IMR-90 (cell line): Measurements from ENCODE around the gene OR10A5. TPM values are rescaled to one million over a fixed set of nuclear protein-coding genes. Genes with fewer than 3 reads are reported as not detected.

Experiments used
- ATAC-seq: fragments of 200-7000 bp; cut with Tn5 transposase; 2 replicates; pipeline ENCODE4 v1.9.1; 2020; ENCODE audit warnings: low read depth, mild to moderate bottlenecking, moderate library complexity
- BruUV-seq: library from RNA; stranded (reverse); fragments of 400-500 nt; replicated peaks from 2 replicates; lab custom pipeline; 2021; lab: Mats Ljungman, UMichigan
- CTCF ChIA-PET: fragments of 300-600 bp; formaldehyde crosslinking; extraction: SDS; loops from one replicate; lab custom pipeline; 2021; ENCODE audit warnings: antibody characterized with exemption; lab: Yijun Ruan, JAX
- POLR2A ChIA-PET: fragments of 300-600 bp; sonication (Branson Sonifier 250); formaldehyde crosslinking; loops from one replicate; lab custom pipeline; 2022; ENCODE audit warnings: antibody characterized with exemption; ENCODE audit not compliant: unreplicated experiment; lab: Charles Lee
- DNase-seq: peaks from one replicate; pipeline ENCODE4 v3.0.0; 2013
- H2AFZ ChIP-seq: replicated peaks from 2 replicates; pipeline ENCODE3; 2013; ENCODE audit warnings: low read length, mild to moderate bottlenecking; ENCODE audit not compliant: poor library complexity
- H2AK5ac ChIP-seq: 2 replicates; pipeline ENCODE4 v1.6.1; 2013; ENCODE audit warnings: low read depth, low read length, inconsistent platforms
- H2AK9ac ChIP-seq: replicated peaks from 2 replicates; pipeline ENCODE3; 2013; ENCODE audit warnings: mild to moderate bottlenecking, low read depth, low read length, moderate library complexity; ENCODE audit not compliant: poor library complexity
- H2BK120ac ChIP-seq: 2 replicates; pipeline ENCODE4 v1.6.1; 2013; ENCODE audit warnings: low read depth, low read length, inconsistent platforms
- H2BK15ac ChIP-seq: 3 replicates; pipeline ENCODE4 v1.6.1; 2013; ENCODE audit warnings: low read depth, low read length, inconsistent platforms
- H2BK20ac ChIP-seq: 2 replicates; pipeline ENCODE4 v1.6.1; 2013; ENCODE audit warnings: low read depth, mild to moderate bottlenecking, inconsistent platforms, low read length, moderate library complexity
- H2BK5ac ChIP-seq: 2 replicates; pipeline ENCODE4 v1.6.1; 2013; ENCODE audit warnings: mild to moderate bottlenecking, low read depth, low read length, inconsistent platforms; ENCODE audit not compliant: poor library complexity, severe bottlenecking
- H3K14ac ChIP-seq: replicated peaks from 2 replicates; pipeline ENCODE4 v1.6.1; 2013; ENCODE audit warnings: low read depth, low read length, inconsistent platforms
- H3K18ac ChIP-seq: 2 replicates; pipeline ENCODE4 v1.6.1; 2013; ENCODE audit warnings: low read depth, low read length, control low read depth
- H3K23ac ChIP-seq: 2 replicates; pipeline ENCODE4 v1.6.1; 2013; ENCODE audit warnings: low read depth, low read length, inconsistent platforms
- H3K27ac ChIP-seq: 2 replicates; pipeline ENCODE4 v1.5.1; 2013; ENCODE audit warnings: mild to moderate bottlenecking, control low read depth, low read length; ENCODE audit not compliant: insufficient read depth
- H3K27me3 ChIP-seq: 2 replicates; pipeline ENCODE4 v1.6.1; 2013; ENCODE audit warnings: low read length; ENCODE audit not compliant: control insufficient read depth, insufficient read depth
- H3K36me3 ChIP-seq: 2 replicates; pipeline ENCODE4 v1.6.1; 2013; ENCODE audit warnings: low read length, mixed read lengths; ENCODE audit not compliant: control insufficient read depth, insufficient read depth
- H3K4ac ChIP-seq: 2 replicates; pipeline ENCODE4 v1.6.1; 2013; ENCODE audit warnings: low read depth, low read length, inconsistent platforms
- H3K4me1 ChIP-seq: 2 replicates; pipeline ENCODE4 v1.6.1; 2013; ENCODE audit warnings: low read length, mixed read lengths; ENCODE audit not compliant: control insufficient read depth, insufficient read depth
- H3K4me2 ChIP-seq: 2 replicates; pipeline ENCODE4 v1.6.1; 2013; ENCODE audit warnings: low read depth, mild to moderate bottlenecking, control low read depth, low read length, moderate library complexity
- H3K4me3 ChIP-seq: 2 replicates; pipeline ENCODE4 v1.5.1; 2013; ENCODE audit warnings: low read depth, mild to moderate bottlenecking, control low read depth, low read length, moderate library complexity; ENCODE audit not compliant: insufficient read depth
- H3K56ac ChIP-seq: 2 replicates; pipeline ENCODE4 v1.6.1; 2013; ENCODE audit warnings: low read length, inconsistent platforms; ENCODE audit not compliant: insufficient read depth; ENCODE audit errors: extremely low read depth
- H3K79me1 ChIP-seq, 2 experiments: 2 replicates each; pipeline ENCODE4 v1.6.1; 2013; ENCODE audit warnings: low read length in 2 of 2, inconsistent platforms in 1 of 2, low read depth in 1 of 2
- H3K9ac ChIP-seq: 2 replicates; pipeline ENCODE4 v1.6.1; 2013; ENCODE audit warnings: low read depth, low read length, control low read depth
- H3K9me1 ChIP-seq: 2 replicates; pipeline ENCODE4 v1.6.1; 2013; ENCODE audit warnings: low read length, inconsistent platforms; ENCODE audit not compliant: insufficient read depth
- H3K9me3 ChIP-seq: 2 replicates; pipeline ENCODE4 v1.6.1; 2013; ENCODE audit warnings: low read length; ENCODE audit not compliant: control insufficient read depth, insufficient read depth
- H4K20me1 ChIP-seq: 2 replicates; pipeline ENCODE4 v1.6.1; 2013; ENCODE audit warnings: low read length, inconsistent platforms; ENCODE audit not compliant: insufficient read depth
- H4K5ac ChIP-seq: 2 replicates; pipeline ENCODE4 v1.6.1; 2013; ENCODE audit warnings: mild to moderate bottlenecking, low read depth, low read length, control low read depth
- H4K8ac ChIP-seq, 2 experiments: 2 replicates each; pipeline ENCODE4 v1.6.1; 2013; ENCODE audit warnings: low read depth in 2 of 2, low read length in 2 of 2, control low read depth in 1 of 2, inconsistent platforms in 1 of 2
- H4K91ac ChIP-seq: 2 replicates; pipeline ENCODE4 v1.6.1; 2013; ENCODE audit warnings: low read depth, low read length, inconsistent platforms; ENCODE audit not compliant: insufficient read depth
- BHLHE40 ChIP-seq: fragments of 150-350 bp; IDR thresholded peaks from 2 replicates; pipeline ENCODE4 v1.6.1; 2016; ENCODE audit warnings: mild to moderate bottlenecking, low read depth, low read length
- CEBPB ChIP-seq: IDR thresholded peaks from 2 replicates; pipeline ENCODE4 v1.6.1; 2012; ENCODE audit warnings: low read depth, low read length, improper control_type of control experiment
- CHD1 ChIP-seq: IDR thresholded peaks from 2 replicates; pipeline ENCODE4 v1.6.1; 2012; ENCODE audit warnings: low read depth, low read length, improper control_type of control experiment
- CTCF ChIP-seq: conservative IDR thresholded peaks from 2 replicates; pipeline ENCODE4 v1.5.1; 2012; ENCODE audit warnings: mild to moderate bottlenecking, low read depth, low read length, improper control_type of control experiment
- ELK1 ChIP-seq: fragments of 150-350 bp; IDR thresholded peaks from 2 replicates; pipeline ENCODE4 v1.6.1; 2016; ENCODE audit warnings: low read depth, mild to moderate bottlenecking, low read length, moderate library complexity, borderline replicate concordance
- FOS ChIP-seq: fragments of 150-350 bp; IDR thresholded peaks from 2 replicates; pipeline ENCODE4 v1.6.1; 2016; ENCODE audit warnings: low read depth, low read length
- MAFK ChIP-seq: IDR thresholded peaks from 2 replicates; pipeline ENCODE4 v1.6.1; 2012; ENCODE audit warnings: low read depth, low read length, improper control_type of control experiment
- MAZ ChIP-seq: IDR thresholded peaks from 2 replicates; pipeline ENCODE4 v1.6.1; 2012; ENCODE audit warnings: low read depth, mild to moderate bottlenecking, low read length, improper control_type of control experiment, moderate library complexity, borderline replicate concordance
- MXI1 ChIP-seq: IDR thresholded peaks from 2 replicates; pipeline ENCODE4 v1.6.1; 2012; ENCODE audit warnings: low read depth, mild to moderate bottlenecking, low read length, moderate library complexity, borderline replicate concordance
- NFE2L2 ChIP-seq: fragments of 150-350 bp; IDR thresholded peaks from 2 replicates; pipeline ENCODE4 v1.6.1; 2016; ENCODE audit warnings: low read depth, mild to moderate bottlenecking, low read length
- POLR2A ChIP-seq: IDR thresholded peaks from 2 replicates; pipeline ENCODE4 v1.6.1; 2012; ENCODE audit warnings: mild to moderate bottlenecking, low read depth, low read length
- RAD21 ChIP-seq: IDR thresholded peaks from 2 replicates; pipeline ENCODE4 v1.6.1; 2012; ENCODE audit warnings: low read length, improper control_type of control experiment
- RCOR1 ChIP-seq: IDR thresholded peaks from 2 replicates; pipeline ENCODE4 v1.6.1; 2012; ENCODE audit warnings: mild to moderate bottlenecking, low read length, improper control_type of control experiment; ENCODE audit not compliant: insufficient replicate concordance
- RFX5 ChIP-seq: IDR thresholded peaks from 2 replicates; pipeline ENCODE4 v1.8.0; 2012; ENCODE audit warnings: low read depth, mild to moderate bottlenecking, low read length, moderate library complexity
- SMC3 ChIP-seq: fragments of 150-350 bp; IDR thresholded peaks from 2 replicates; pipeline ENCODE4 v1.6.1; 2016; ENCODE audit warnings: low read depth, mild to moderate bottlenecking, antibody characterized with exemption, low read length, moderate library complexity
- USF2 ChIP-seq: fragments of 150-350 bp; IDR thresholded peaks from 2 replicates; pipeline ENCODE4 v1.6.1; 2017; ENCODE audit warnings: mild to moderate bottlenecking, antibody characterized with exemption, low read length, low read depth
- WGBS, 2 experiments: methylation state at CpG; one replicate each; pipeline versions ENCODE4 v1.1.5 to v1.1.7; 2013; ENCODE audit warnings: missing lambda C conversion rate in 2 of 2; ENCODE audit not compliant: insufficient read length in 1 of 2; ENCODE audit errors: extremely low coverage in 2 of 2; 5-methylcytosine and 5-hydroxymethylcytosine counted together
- dilution Hi-C: fragments of 300-500 bp; cut with HindIII; formaldehyde crosslinking; loops from one replicate; pipeline ENCODE4 v1.14.3; 2018; ENCODE audit warnings: low sequenced_read_pairs; ENCODE audit not compliant: unreplicated experiment
- in situ Hi-C: fragments of 300-500 bp; cut with MboI; formaldehyde crosslinking; loops from 3 replicates; pipeline ENCODE4 v1.14.3; 2019; ENCODE audit warnings: low sequenced_read_pairs, inconsistent platforms, mixed read lengths
- intact Hi-C: fragments of 100-400 bp; cut with micrococcal nuclease; formaldehyde crosslinking; loops from 2 replicates; pipeline ENCODE4 v1.10.0; 2022
- polyA plus RNA-seq, 3 experiments: library from polyadenylated mRNA; depleted of rRNA; stranded (reverse); fragments of >200 nt; gene quantifications; 2 replicates each; pipeline ENCODE4 v1.2.3, GENCODE V29; 2012; ENCODE audit warnings: low replicate concordance in 1 of 3
- total RNA-seq: library from RNA; depleted of rRNA; stranded (reverse); fragments of >200 nt; gene quantifications from 2 replicates; pipeline ENCODE4 v1.2.3, GENCODE V29; 2012

Gene OR10A5
- total and polyA plus RNA-seq, 2 of the 4 experiments (the other 2 are of a cell fraction) = not detected

- Histone ChIP-seq H3K9ac (no peak overlapping the region), H3K4ac (no peak overlapping the region), H3K9me3 (peaks cover 1% of the 10 kb centered on the region; the same call in 1 of the 2 replicates), H3K36me3 (no peaks in the 10 kb centered on the region), H3K79me1 (no peaks in the 10 kb centered on the region), H3K56ac (no peak overlapping the region), H2BK20ac (no peak overlapping the region), H2BK5ac (no peak overlapping the region), H4K5ac (no peak overlapping the region), H4K20me1 (no peaks in the 10 kb centered on the region; the same call in 1 of the 2 replicates), H2BK120ac (no peak overlapping the region), H3K14ac (no peak overlapping the region), H3K27me3 (no peaks in the 10 kb centered on the region), H2AK5ac (no peak overlapping the region), H2AFZ (no peak overlapping the region), H3K9me1 (no peaks in the 10 kb centered on the region), H3K23ac (no peak overlapping the region), H2AK9ac (no peak overlapping the region), H3K4me2 (no peak overlapping the region; the same call in 1 of the 2 replicates), H3K4me3 (no peak overlapping the region), H2BK15ac (no peak overlapping the region), H3K18ac (peak overlapping the region; percentile 52; the same call in 1 of the 2 replicates), H4K91ac (no peak overlapping the region), H3K27ac (no peak overlapping the region), H4K8ac (no peak overlapping the region), H3K4me1 (peaks cover 4% of the 10 kb centered on the region)
- POLR2A ChIA-PET = no interaction called here
- in situ Hi-C loops (no loop called here), intact Hi-C loops (no loop called here), dilution Hi-C loops (no loop called here)
- DNase-seq (peak; percentile 67), ATAC-seq (peak; percentile 44)
- WGBS, 2 experiments = 60% methylated on average over 1 of the region's 1 CpG; no CpG with 5 or more reads in 1 of the 2 experiments
- CTCF ChIA-PET = no interaction called here
- no TSS peak for BruUV-seq
- TF ChIP-seq FOS = no peak
- TF ChIP-seq BHLHE40 = no peak
- no peak for TF ChIP-seq NFE2L2
- TF ChIP-seq POLR2A = no peak
- no peak for TF ChIP-seq CTCF
- TF ChIP-seq RFX5 = no peak
- TF ChIP-seq CHD1 = no peak
- no peak for TF ChIP-seq CEBPB
- no peak for TF ChIP-seq ELK1
- no peak for TF ChIP-seq RAD21
- no peak for TF ChIP-seq MXI1
- no peak for TF ChIP-seq RCOR1
- no peak for TF ChIP-seq SMC3
- TF ChIP-seq USF2 = no peak
- TF ChIP-seq MAZ = no peak
- TF ChIP-seq MAFK = no peak
Observed at GRCh38 chr11:6855971-6856541, 10.6 kb downstream of the OR10A5 start.
